T-helper 1 cell treated with Interleukin-12 subunit alpha and Interleukin-12 subunit beta and Interleukin-4 antibody, amounts not matched to agents 30 ng/mL and 1 ng/mL, for 36 hours (primary cell): Measurements from ENCODE around the gene DNAH5. TPM values are rescaled to one million over a fixed set of nuclear protein-coding genes. Genes with fewer than 3 reads are reported as not detected.

ENCODE experiments used
- intact Hi-C: fragments of 100-400 bp; cut with micrococcal nuclease; formaldehyde crosslinking; loops from one replicate; pipeline ENCODE4 v1.15.1; 2024
- total RNA-seq: library from RNA; stranded (reverse); gene quantifications from 2 replicates; pipeline ENCODE4 v1.2.3, GENCODE V29; 2022

DNAH5 gene
- total RNA-seq, 1 donor from 2014 or later, result not detected

DNA sequence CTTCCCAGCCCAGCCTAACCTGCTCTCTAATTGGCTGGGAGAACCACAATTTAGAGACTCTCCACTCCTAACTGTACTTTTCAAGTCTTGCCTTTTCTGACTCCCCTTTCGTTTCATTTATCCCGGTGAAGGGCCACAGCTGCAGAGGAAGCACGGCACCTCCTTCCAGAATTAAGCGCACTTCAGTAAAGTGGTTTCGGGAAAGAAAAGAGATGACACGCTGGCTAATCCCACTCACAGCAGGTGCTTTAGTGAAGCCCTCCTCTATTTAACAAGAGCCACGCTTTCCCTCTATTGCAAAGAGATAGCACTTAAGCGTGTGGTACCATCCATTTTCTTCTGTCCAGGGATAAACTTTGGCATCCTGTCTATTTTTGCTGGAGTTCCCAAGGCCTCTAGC lies 4.8 kb downstream of the DNAH5 start:
- intact Hi-C loops, result no loop called here

DNA sequence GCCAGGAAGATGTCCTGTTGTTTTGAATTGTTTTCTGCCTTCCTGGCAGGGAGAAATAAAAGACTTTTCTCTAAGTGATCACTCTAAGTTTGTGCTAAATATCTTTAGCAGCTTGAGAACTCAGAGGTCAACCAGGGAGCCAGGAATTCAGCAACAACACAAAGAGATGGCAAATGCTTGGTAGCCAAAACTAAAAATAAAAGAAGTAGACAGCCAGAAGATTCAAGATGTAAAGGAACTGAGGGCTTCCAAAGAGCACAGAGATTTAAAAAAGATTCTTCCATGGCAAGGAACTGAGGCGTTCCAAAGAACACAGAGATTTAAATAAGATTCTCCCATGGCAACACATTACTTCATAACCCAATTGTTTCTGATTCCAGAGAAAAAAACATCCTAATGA lies 9.6 kb downstream of the DNAH5 start:
- intact Hi-C loops, result no loop called here

DNA sequence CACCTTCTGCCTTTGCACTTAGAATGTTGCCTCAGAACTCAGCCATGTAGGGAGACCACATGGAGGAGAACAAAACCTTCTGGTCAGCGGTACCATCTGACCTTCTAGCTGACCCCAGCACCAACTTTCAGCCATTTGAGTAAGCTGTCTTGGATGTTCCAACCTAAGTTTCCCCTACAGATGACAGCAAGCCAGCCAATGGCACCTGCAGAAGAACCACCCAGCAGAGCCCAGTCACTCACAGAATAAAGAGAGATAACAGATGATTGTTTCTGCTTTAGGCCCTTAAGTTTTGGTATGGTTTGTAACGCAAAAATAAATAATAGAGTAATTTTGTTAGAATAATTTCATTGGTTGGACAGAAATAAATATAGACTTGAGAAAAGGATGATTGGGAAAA lies 10.4 kb downstream of the DNAH5 start:
- intact Hi-C loops, result no loop called here

DNA sequence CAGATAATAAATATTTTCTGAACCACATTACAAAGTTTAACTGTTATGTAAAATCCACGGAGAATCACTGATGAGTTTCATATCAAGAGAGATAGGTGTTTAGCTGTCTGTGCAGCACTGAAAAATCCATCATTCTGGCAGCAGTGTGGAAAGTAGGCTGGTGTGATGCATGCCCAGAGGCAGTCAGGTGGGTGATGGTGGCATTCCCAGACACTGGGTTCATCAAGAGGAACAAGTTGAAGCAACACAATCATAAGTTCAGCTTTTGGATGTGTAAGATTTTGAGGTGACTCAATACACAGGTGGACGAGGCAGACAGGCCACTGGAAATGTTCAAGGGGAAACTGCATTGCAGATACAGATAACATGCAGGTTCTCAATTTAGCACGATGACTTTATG lies 11.9 kb downstream of the DNAH5 start:
- intact Hi-C loops, result no loop called here

DNA sequence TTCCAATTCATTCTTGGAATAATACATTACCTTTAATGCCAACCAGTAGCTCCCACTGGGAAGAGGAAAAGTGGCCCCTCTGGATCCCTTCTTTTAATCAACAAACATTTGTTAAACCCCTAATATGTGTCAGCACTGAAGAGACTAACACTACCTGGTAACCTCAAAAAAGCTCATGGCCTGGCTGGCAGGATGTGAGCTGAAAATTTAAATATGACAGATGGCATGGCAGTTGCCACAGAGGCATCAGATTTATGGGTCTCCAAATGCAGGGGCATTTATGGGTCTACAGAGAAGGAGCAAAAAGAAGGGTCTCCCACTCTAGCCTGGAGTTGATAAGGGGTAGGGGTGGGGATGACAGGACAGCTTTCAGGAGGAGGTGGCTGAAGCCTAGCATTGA lies 12.5 kb downstream of the DNAH5 start:
- intact Hi-C loops, result no loop called here

DNA sequence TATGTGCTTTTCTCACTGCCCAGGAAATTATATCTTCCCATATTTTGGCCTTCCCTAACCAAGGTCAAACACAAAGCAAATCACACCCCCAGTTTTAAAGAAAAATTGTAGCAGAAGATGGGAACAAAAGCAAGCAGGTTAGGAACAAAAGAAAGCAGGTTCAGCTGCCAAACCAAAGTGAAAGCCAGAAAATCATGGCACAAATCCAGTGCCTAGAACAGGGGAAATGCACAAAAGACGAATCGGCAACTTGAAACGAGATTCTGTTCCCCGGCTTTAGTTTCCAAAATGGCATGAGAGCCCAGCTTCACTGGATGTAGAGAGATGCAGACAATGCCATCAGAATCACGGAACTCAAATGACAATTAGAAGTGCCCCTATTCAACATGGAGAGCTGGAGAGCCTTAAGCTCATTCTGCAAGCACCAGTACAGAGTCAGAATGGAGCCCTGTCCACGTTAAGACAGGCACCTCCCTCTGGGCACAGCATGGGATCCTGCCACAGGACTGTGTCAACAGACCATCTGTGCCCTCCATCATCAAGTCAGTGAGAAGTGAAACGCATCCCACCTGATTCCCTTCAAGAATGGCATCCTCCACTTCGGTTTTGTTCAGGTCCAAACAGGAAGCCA lies 13.8 kb downstream of the DNAH5 start:
- intact Hi-C loops, result no loop called here

DNA sequence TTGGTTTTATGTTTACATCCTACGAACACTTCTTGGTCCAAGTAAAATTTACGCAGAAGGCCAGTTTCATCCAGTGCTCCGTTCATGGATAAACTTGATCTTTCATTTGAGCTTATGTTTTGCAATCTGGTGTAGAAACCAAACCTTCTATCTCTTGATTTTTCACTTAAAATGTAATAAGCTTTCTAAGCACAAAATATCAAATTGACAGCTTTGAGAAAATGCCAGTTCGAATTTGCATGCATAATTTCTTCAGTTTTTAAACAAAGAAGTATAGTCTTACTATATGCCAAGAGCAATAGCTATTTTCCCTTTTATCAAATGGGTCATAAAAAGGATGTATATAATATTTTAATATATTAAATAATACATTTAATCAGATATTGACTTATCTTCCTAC lies 17.8 kb downstream of the DNAH5 start:
- intact Hi-C loops, result no loop called here

DNA sequence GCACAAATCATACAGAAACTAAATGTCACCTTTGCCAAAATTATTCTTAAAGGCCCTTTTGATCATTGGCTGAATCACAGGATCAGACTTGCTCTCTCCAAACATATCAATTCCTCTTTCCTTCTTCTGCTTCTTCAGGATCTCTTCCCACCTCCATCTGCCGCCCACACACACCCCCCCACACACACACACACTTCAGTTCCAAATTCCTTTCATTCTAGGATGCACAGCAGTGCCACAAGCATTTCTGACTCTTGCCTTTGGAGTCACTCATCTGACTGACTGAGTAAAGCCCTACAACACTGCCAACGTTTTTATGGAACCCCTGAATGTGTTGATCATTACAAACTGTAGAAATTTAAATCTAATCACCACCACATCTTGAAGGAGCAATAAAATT lies 22.9 kb downstream of the DNAH5 start:
- intact Hi-C loops, result no loop called here

DNA sequence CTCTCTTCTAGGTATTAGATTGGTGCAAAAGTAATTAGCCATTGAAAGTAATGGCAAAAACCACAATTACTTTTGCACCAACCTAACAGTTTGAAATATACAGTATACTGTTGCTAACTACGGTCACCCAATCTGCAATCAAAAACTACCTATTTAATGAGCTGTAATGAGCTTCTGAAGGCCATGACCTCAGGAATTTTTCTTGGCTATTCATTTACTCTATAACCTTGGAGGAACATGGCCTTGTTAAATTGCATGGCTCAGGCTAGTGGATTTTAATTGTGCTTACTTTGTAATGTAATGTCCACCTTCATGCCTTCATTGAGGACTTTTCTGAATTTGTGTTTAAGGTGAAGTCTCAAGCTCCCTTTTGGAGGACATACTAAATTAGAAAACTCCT lies 24.7 kb downstream of the DNAH5 start:
- intact Hi-C loops, result no loop called here

DNA sequence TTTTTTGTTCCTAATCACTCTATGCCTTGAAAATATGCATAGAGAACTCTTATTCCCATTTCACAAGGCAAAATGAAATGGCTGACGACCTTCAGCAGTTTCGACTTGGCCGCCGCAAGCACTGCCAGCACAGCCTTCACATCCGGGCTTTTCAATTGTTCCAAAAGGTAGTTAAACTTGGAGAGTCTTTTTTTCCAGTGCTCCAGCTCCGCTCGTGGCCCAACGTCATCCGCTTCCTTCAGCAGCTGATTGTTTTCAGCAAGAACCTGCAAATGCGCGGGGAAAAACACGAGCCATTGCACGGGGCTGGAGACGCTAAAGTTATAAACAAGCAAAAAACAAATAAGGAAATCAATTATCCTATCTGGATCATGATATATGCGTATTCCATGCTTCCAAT lies 25.4 kb downstream of the DNAH5 start:
- intact Hi-C loops, result no loop called here

DNA sequence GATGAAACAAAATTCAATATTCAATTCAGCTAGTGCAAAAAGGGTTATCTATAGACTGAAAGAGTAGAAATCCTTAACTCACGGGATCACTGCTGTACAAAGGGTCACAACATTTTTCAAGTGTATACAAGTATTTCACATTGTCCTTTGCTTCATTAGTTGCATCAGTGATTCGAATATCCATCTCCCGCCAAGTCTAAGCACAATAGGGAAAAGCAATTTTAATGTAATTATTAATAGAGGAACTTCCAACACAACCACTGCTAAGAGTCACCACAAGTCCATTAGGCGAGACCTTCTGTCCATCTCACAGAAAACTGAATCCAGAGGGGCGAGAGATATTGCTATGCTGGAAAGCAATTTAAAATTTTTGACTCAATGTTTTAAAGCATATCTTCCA lies 27.4 kb downstream of the DNAH5 start:
- intact Hi-C loops, result no loop called here

DNA sequence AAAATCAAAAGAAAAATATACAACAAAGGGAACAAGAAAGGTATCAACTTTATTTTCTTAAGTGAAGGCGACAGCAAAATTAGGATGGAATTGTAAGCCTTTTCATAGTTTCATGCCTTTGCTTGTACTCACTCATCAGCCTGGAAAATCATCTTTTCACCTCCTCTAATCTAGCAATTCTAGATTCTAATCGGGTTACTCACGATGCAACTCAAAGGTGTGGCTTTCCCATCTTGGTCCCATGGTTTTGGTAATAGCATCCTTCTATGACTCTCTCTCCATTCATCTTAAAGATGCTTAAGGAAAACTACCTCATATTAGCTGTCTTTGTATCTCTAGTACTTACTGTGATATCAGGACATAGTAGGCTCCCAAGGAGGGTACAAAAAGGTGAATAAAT lies 30.5 kb downstream of the DNAH5 start:
- intact Hi-C loops, result no loop called here

DNA sequence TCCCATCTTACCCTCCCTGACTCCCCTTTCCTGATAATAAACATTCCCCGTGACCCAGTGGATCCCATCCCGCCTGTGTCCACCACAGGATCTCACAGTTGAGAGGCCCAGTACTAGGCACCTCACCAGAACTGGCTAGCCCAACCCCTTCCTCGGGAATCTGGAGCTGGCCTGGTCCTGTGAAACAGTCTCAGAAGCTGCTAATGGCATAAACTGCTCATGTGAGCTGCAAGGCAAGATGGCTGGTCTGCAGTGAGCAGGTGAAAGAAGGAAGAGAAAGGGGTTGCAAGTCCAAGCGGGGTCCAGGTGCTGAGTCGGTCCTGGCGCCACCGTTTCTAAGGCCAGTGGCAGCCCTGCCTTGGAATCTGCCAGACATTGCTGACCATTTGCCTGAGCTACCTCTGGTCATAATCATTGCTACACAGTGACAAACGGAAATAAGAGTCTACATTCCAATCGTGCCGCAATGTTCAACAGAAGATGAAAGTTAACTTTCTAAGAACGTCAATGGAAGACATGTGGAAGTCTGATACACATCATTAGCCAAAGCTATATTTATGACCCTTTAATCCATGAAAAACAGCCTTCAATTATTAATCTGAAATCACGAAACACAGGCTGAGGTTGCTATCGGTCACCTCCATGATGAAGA lies 33.7 kb downstream of the DNAH5 start:
- intact Hi-C loops, result no loop called here

DNA sequence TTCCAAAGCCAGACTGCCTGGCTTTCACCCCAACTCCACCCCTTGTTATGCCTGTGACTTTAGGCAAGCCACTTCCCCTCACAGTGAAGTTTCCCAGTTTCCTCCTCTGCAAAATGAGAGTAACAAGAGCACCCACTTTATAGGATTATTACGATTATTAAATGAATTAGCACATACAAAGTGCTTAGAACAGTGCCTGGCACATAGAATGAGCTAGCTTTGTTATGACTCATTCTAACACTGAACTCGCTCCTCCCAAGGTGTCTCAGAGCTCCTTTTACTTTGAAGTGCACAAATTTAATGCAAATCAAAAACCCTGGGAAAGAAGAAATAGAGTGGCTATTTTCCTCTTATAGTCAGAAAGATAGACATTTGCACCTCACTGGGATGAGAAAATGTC lies 34.3 kb downstream of the DNAH5 start:
- intact Hi-C loops, result no loop called here

DNA sequence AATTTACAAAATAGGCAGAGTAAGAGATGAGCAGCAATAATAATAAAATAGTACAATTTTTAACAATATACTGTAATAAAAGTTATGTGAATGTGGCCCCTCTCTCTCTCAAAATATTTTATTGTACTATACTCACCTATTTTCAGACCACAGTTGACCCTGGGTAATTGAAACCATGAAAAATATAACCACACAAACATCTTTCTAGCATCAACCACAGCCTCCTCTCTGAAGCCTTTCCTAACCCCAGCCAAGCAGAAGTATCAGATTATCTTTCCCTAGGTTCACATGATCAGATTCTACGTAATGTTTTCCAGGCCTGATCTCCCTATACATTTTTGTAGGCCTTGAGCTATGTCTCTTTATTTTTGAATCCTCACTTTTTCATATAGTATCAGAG lies 35.2 kb downstream of the DNAH5 start:
- intact Hi-C loops, result no loop called here

DNA sequence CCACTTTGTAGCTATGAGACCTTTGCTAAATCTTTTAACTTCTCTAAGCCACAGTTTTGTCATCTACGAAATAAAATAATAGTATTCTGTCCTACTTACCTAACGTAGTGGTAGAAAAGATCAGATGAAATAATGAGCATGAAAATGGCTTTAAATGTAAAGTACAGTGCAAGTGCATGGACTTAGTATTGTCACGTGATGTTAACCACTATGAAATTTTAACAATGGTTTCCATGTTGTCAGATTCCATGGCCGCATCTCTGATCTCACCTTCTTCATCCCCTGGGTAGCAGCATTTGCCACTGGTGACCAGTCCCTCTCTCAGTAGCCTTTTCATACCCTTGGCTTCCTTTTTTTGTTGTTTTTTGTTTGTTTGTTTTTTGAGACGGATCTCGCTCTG lies 45.9 kb downstream of the DNAH5 start:
- intact Hi-C loops, result no loop called here

DNA sequence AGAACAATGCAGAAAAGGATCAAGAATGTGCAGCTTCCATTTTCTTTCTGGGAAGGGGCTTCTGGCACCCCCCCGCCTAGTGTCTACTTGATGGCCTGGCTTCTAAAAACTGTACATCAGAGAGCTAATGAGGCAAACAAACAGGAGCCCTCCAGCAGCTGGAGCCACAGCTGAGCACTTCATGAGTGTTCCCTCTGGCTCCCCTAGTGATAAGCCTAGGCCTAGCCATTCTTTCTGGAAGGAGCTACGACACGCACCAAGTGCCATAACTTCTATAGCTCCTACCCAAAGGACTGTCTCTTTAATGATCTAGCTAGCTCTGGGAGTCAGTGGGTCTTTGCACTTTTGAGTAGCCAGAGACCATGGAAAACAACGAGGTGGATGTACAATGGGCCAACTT lies 66.1 kb downstream of the DNAH5 start:
- intact Hi-C loops, result no loop called here

DNA sequence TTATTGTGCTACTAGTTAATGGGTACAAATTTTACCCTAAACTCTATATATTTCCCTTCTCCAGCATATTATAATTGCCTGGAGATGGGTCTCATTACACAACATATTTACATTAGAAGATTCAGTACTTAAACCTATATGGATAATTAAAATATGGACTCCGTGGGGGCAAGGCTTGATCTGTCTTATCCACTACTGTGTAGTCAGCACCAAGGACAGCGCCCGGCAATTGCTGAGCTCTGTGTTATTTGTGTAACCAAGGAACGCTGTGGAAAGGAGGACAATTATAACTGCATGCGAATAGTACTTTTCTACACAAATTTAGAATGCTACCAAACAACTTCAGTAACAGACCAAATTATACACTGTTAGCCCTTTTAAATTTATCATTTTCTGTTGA lies 77.7 kb downstream of the DNAH5 start:
- intact Hi-C loops, result no loop called here

DNA sequence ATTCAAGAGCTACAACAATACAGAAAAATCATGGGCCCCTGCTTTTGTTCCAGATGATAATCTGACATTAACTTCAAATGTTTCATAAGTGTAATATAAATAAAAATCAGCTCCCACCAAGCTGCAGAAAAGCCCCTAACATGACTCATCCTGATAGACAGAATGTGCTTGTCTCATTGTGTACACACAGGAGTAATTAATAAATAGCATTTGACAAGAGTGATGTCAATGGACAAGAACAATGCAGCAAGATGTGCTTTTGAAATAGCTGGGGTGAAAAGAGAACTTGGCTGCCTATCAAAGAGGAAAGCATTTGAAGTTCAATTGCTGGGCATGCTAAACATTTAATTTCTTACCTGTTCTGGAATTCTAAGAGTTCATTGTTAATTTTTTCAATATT lies 79.2 kb downstream of the DNAH5 start:
- intact Hi-C loops, result no loop called here

DNA sequence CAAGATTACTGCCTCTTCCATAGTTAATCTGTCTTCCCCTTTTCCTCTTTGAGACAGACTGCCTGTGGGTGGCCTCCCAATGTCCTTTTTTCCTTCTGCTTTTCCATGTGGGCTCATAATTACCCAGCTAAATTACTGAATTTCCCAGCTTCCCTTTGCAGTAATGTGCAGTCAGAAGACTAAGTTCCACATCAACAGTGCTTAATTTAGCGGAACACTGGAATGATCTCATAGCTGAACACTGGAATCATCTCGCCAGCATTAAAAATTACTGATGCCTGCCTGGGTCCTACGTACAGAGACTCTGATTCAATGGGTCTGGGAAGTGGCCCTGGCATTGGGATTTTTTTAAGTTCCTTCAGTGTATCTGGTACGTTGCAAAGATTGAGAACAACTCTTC lies 84.3 kb downstream of the DNAH5 start:
- intact Hi-C loops, result no loop called here

DNA sequence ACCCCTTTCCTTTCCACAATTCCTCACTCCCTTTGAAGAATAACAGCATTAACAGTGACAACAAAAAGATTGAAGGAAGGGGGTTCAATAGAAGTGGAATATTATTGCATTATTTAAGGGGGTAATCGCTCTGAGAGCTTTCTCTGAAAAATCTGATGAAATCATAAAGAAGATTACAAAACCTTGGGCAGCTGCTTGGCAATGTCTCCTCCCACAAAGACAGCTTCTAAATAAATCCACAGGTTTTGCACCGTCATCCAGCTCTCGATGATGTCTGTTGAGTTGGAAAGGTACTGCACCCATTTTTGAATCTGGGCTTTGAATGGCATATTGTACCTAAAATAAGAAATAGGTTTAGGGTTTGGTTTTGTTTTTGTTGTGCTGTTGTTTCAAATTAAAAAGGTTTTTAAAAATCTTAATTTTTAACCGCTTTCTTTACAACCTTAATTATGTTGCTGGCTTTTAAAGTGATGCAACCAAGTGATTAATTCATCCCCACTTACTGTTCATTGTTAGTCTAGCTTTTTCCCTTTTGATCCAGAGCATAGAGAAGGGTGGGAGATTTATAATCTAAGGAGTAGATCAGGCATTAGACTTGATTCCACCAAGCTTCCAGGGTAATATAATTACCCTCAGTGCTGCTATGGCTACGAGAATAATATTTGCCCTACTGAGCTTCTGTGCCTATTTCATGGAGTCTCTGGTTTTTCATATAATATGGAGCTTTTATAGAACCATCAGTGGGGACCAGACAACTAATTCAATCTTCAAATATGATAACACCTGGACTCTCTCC lies 85.0 kb downstream of the DNAH5 start:
- intact Hi-C loops, result no loop called here

DNA sequence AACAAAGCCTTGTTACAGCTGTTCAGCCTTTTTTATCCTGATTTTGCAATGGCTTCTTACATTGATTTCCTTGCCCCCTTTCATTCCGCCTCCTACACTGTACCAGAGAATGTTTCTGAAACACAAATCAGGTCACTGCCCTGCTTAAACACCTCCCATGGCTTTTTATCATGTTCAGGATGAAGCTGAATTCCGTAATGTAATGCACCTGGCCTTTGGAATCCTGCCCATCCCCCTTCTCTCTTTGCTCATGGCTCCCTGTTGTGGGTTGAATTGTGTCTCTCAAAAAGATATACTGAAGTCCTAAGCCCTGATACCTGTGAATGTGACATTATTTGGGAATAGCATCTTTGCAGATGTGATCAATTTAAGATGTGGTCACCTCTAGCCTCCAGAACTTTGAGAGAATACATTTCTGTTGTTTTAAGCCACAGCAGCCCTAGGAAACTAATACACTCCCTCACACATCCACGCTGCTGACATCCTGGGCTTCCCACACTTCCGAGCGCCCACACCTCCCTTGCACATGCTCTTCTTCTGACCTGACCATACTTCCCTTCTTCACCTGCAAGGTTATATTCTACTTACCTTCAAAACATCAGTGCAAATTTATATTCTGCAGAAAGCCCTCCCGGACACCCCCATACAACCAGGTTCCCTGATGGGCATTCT lies 101.2 kb downstream of the DNAH5 start:
- intact Hi-C loops, result no loop called here
